ENCODE measurements around the gene DNER. TPM values are rescaled to one million over a fixed set of nuclear protein-coding genes. Genes with fewer than 3 reads are reported as not detected.

DNER gene
- total RNA-seq, 3 donors from 2014 or later (not counting 1 experiment from before 2014, with no cell fraction given), result not detected

DNA sequence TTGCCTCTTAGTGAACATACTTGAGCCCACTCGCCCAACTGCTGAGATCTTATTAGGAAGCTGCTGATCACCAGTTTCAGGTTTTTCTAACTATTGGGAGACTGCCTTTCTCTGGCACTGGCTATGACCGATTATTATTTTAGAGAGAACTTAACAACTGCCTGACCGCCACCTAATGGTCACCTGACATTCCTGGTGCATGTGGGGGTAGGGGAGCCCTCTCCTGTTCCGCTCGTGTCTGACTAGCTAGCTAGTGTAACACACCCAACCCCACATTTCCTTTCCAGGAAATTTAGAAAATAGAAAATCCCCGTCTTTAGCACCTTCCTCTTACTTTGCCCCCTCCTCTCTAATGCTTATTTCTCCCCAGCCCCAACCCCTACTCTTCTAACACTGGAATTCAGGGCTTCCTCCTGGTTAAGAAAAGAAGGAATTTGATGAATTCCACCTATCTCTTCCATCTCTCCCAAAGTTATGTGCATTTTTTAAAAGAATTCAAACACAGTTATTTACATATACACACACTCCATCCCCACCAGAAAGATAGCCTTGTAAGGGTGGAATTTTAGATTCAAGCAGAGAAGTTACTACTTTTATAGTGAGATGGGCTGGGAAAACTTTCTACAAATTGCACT lies 19.4 kb upstream of the DNER start:
- Mint-ChIP-seq H3K36me3 (peaks cover 17% of the 10 kb centered on the region), H3K27me3 (ENCODE audit: low read depth in 2 of 2) (peaks cover 2 to 6% of the 10 kb centered on the region in 2 donors), H3K4me3 (no peak overlapping the region), H3K9me3 (peaks cover 4 to 11% of the 10 kb centered on the region in 2 donors), H3K4me1 (peaks cover 9 to 20% of the 10 kb centered on the region in 2 donors), H3K27ac (no peak overlapping the region)
- intact Hi-C loops (cut with micrococcal nuclease), result no loop called here
- H3K9me3 ChIP-seq (ENCODE audit: control insufficient read depth, insufficient read depth, low read length), result no peaks in the 10 kb centered on the region
- H3K27ac ChIP-seq (ENCODE audit: low read length), result no peak overlapping the region
- H3K36me3 ChIP-seq (ENCODE audit: control insufficient read depth, insufficient read depth, low read length), result no peaks in the 10 kb centered on the region
- H3K4me1 ChIP-seq (ENCODE audit: control insufficient read depth, insufficient read depth, low read length), result no peaks in the 10 kb centered on the region
- H3K27me3 ChIP-seq (ENCODE audit: control insufficient read depth, insufficient read depth, low read length), result no peaks in the 10 kb centered on the region
- ATAC-seq (no peak), DNase-seq (no peak)
- WGBS (ENCODE audit: insufficient coverage), result 59% methylated on average over 5 of the region's 6 CpGs
- H3K4me3 ChIP-seq (ENCODE audit: low read length), result no peak overlapping the region
- TF ChIP-seq, protein P1, sequence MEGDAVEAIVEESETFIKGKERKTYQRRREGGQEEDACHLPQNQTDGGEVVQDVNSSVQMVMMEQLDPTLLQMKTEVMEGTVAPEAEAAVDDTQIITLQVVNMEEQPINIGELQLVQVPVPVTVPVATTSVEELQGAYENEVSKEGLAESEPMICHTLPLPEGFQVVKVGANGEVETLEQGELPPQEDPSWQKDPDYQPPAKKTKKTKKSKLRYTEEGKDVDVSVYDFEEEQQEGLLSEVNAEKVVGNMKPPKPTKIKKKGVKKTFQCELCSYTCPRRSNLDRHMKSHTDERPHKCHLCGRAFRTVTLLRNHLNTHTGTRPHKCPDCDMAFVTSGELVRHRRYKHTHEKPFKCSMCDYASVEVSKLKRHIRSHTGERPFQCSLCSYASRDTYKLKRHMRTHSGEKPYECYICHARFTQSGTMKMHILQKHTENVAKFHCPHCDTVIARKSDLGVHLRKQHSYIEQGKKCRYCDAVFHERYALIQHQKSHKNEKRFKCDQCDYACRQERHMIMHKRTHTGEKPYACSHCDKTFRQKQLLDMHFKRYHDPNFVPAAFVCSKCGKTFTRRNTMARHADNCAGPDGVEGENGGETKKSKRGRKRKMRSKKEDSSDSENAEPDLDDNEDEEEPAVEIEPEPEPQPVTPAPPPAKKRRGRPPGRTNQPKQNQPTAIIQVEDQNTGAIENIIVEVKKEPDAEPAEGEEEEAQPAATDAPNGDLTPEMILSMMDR (IDR thresholded peaks at IDR 0.05), result no peak

DNA sequence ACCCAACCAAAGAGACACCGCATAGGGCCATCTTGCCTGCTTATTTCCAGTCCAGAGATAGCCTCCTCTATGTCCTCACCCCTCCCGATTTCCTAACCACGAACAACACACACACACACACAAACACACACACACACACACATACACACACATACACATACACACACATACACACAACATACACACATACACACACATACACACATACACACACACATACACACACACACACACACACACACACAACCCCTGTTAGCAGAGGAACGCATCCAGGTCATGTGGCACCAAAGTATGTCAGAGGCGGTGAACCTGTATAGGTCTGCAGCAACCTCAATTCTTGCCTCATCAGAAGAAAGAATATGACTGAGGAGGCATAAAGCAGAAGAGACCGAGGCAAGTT lies 18.5 kb upstream of the DNER start:
- ATAC-seq (no peak), DNase-seq (no peak)
- no peaks in the 10 kb centered on the region for H3K9me3 ChIP-seq (ENCODE audit: control insufficient read depth, insufficient read depth, low read length)
- peaks cover 2 to 5% of the 10 kb centered on the region in 2 donors for H3K9me3 Mint-ChIP-seq
- H3K27me3 ChIP-seq (ENCODE audit: control insufficient read depth, insufficient read depth, low read length), result no peaks in the 10 kb centered on the region
- H3K4me1 Mint-ChIP-seq, result peaks cover 9 to 20% of the 10 kb centered on the region in 2 donors
- H3K27me3 Mint-ChIP-seq (ENCODE audit: low read depth in 2 of 2), result peaks cover 5 to 6% of the 10 kb centered on the region in 2 donors
- no peaks in the 10 kb centered on the region for H3K4me1 ChIP-seq (ENCODE audit: control insufficient read depth, insufficient read depth, low read length)
- no peak overlapping the region for H3K27ac Mint-ChIP-seq
- intact Hi-C loops (cut with micrococcal nuclease), result no loop called here
- H3K4me3 ChIP-seq (ENCODE audit: low read length), result no peak overlapping the region
- no peak overlapping the region for H3K27ac ChIP-seq (ENCODE audit: low read length)
- peaks cover 9% of the 10 kb centered on the region for H3K36me3 Mint-ChIP-seq
- WGBS (ENCODE audit: insufficient coverage), result 93% methylated on average over 6 of the region's 6 CpGs
- H3K4me3 Mint-ChIP-seq, result no peak overlapping the region
- no peaks in the 10 kb centered on the region for H3K36me3 ChIP-seq (ENCODE audit: control insufficient read depth, insufficient read depth, low read length)
- TF ChIP-seq, protein P1 (IDR thresholded peaks at IDR 0.05), result no peak

DNA sequence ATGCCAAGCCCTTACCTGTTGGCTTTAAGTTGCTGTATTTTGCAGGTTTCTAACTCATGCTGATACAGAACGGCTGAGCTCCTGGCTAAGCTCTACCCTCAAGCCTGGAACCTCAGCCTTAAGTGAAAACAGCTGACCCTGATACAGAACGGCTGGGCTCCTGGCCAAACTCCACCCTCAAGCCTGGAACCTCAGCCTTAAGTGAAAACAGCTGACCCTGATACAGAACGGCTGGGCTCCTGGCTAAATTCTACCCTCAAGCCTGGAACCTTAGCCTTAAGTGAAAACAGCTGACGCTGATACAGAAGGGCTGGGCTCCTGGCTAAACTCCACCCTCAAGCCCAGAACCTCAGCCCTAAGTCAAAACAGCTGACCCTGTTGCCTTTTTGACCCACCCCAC lies 17.6 kb upstream of the DNER start:
- ATAC-seq (no peak), DNase-seq (no peak)
- 67% methylated on average over 4 of the region's 4 CpGs for WGBS (ENCODE audit: insufficient coverage)
- Mint-ChIP-seq H3K4me1 (peaks cover 9 to 20% of the 10 kb centered on the region in 2 donors), H3K27me3 (ENCODE audit: low read depth in 2 of 2) (peaks cover 5 to 6% of the 10 kb centered on the region in 2 donors), H3K36me3 (no peaks in the 10 kb centered on the region), H3K4me3 (no peak overlapping the region), H3K27ac (no peak overlapping the region), H3K9me3 (no peaks in the 10 kb centered on the region)
- TF ChIP-seq, protein P1 (IDR thresholded peaks at IDR 0.05), result no peak
- H3K4me1 ChIP-seq (ENCODE audit: control insufficient read depth, insufficient read depth, low read length), result no peaks in the 10 kb centered on the region
- no peak overlapping the region for H3K27ac ChIP-seq (ENCODE audit: low read length)
- H3K9me3 ChIP-seq (ENCODE audit: control insufficient read depth, insufficient read depth, low read length), result no peaks in the 10 kb centered on the region
- no peaks in the 10 kb centered on the region for H3K36me3 ChIP-seq (ENCODE audit: control insufficient read depth, insufficient read depth, low read length)
- no peak overlapping the region for H3K4me3 ChIP-seq (ENCODE audit: low read length)
- intact Hi-C loops (cut with micrococcal nuclease), result no loop called here
- H3K27me3 ChIP-seq (ENCODE audit: control insufficient read depth, insufficient read depth, low read length), result no peaks in the 10 kb centered on the region

DNA sequence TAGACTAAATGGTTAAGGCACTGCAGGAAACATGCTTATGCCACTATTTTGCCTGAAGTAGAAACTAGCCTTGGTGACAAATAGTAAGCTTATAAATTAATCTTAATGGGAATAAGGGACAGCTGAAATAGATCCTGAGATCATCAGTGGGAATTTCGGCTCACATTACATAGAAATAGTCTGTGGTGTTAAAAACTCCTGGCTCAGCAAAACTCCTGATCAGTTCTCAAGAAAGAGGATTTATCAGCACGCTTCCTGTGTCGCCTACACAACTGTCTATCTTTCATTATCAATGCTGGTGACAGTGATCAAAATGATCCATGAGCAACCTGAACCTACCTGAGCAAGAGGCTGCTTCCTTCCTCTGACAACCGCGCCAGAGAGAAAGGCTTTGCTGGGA lies 17.0 kb upstream of the DNER start:
- Histone ChIP-seq H3K36me3 (ENCODE audit: control insufficient read depth, insufficient read depth, low read length) (no peaks in the 10 kb centered on the region), H3K27ac (ENCODE audit: low read length) (no peak overlapping the region), H3K4me3 (ENCODE audit: low read length) (no peak overlapping the region), H3K27me3 (ENCODE audit: control insufficient read depth, insufficient read depth, low read length) (no peaks in the 10 kb centered on the region), H3K4me1 (ENCODE audit: control insufficient read depth, insufficient read depth, low read length) (no peaks in the 10 kb centered on the region), H3K9me3 (ENCODE audit: control insufficient read depth, insufficient read depth, low read length) (no peaks in the 10 kb centered on the region)
- DNase-seq (no peak), ATAC-seq (no peak)
- H3K27me3 Mint-ChIP-seq (ENCODE audit: low read depth in 2 of 2), result peaks cover 5 to 6% of the 10 kb centered on the region in 2 donors
- H3K4me3 Mint-ChIP-seq, result no peak overlapping the region
- no peak overlapping the region for H3K27ac Mint-ChIP-seq
- TF ChIP-seq, protein P1 (IDR thresholded peaks at IDR 0.05), result no peak
- 91% methylated on average over 4 of the region's 5 CpGs for WGBS (ENCODE audit: insufficient coverage)
- H3K36me3 Mint-ChIP-seq, result no peaks in the 10 kb centered on the region
- H3K4me1 Mint-ChIP-seq, result peaks cover 9 to 20% of the 10 kb centered on the region in 2 donors
- no peaks in the 10 kb centered on the region for H3K9me3 Mint-ChIP-seq
- intact Hi-C loops (cut with micrococcal nuclease), result no loop called here

All from natural killer cell (primary cell).